Adrenal gland (tissue), 12 donors: ENCODE results near the gene SCUBE1. TPM values are rescaled to one million over a fixed set of nuclear protein-coding genes. Genes with fewer than 3 reads are reported as not detected.

ENCODE experiments used
- DNase-seq, 7 donors: peaks; one replicate each; pipeline ENCODE4 v3.0.0-alpha.2; 2019 to 2020
- H3K27ac ChIP-seq, 5 donors: fragments of 200-600 bp; sonication (generic) in 4 of 5; 1 replicate in 3 of 5; 2 replicates in 2 of 5; pipeline versions ENCODE4 v1.5.1 to v1.8.0; 2016 to 2020; ENCODE audit warnings: mild to moderate bottlenecking in 1 of 5
- H3K27me3 ChIP-seq: fragments of 200-600 bp; 2 replicates; pipeline ENCODE4 v1.8.0; 2021
- H3K36me3 ChIP-seq, 2 donors: fragments of 200-600 bp; replicated peaks in 1 of 2; 1 replicate in 1 of 2; 2 replicates in 1 of 2; pipeline versions ENCODE4 v1.5.1 to v1.8.0; 2018 to 2022
- H3K4me1 ChIP-seq, 2 donors: fragments of 200-600 bp; replicated peaks in 1 of 2; 1 replicate in 1 of 2; 2 replicates in 1 of 2; pipeline versions ENCODE4 v1.5.1 to v1.8.0; 2018 to 2021
- H3K4me3 ChIP-seq, 4 donors: fragments of 200-600 bp; sonication (generic) in 3 of 4; one replicate each; pipeline ENCODE4 v1.5.1; 2016 to 2018
- H3K9me3 ChIP-seq, 3 donors: fragments of 200-600 bp; sonication (generic) in 1 of 3; replicated peaks in 1 of 3; 1 replicate in 2 of 3; 2 replicates in 1 of 3; pipeline versions ENCODE4 v1.5.1 to v1.8.0; 2016 to 2021
- POLR2A ChIP-seq, 2 donors: fragments of 450-650 bp; IDR thresholded peaks; one replicate each; pipeline ENCODE4 v1.6.1; 2017; ENCODE audit warnings: antibody characterized with exemption in 2 of 2, mild to moderate bottlenecking in 2 of 2, moderate library complexity in 1 of 2
- WGBS, 4 donors: extraction: QIAGEN DNeasy Blood & Tissue Kit in 2 of 4; methylation state at CpG; one replicate each; pipeline versions ENCODE4 v1.1.5 to v1.1.7; 2013 to 2017; 5-methylcytosine and 5-hydroxymethylcytosine counted together
- intact Hi-C, 2 donors: fragments of 100-400 bp; cut with DNase I; formaldehyde crosslinking; loops; one replicate each; pipeline versions ENCODE4 v1.14.1 to v1.15.0; 2022 to 2023
- polyA plus RNA-seq, 3 donors: library from polyadenylated mRNA; stranded (reverse); fragments of 200-250 nt in 2 of 3; fragments of 350-450 nt in 1 of 3; fragmentation: Illumina TruSeq in 1 of 3; extraction: RNeasy Lipid Tissue Mini Kit (QIAGEN cat#74804) in 1 of 3; gene quantifications; one replicate each; pipeline ENCODE4 v1.2.3, GENCODE V29; 2013 to 2014
- total RNA-seq, 9 donors: library from RNA; depleted of rRNA in 4 of 9; stranded (reverse); fragments of >200 nt in 4 of 9; fragments of 120-200 nt in 1 of 9; fragmentation: NEBNext Ultra II Directional in 1 of 9; extraction: Animal tissue kit (Norgen Biotek cat#: 25700) in 1 of 9; gene quantifications; one replicate each; pipeline versions ENCODE4 v1.1.0 to v1.2.4, GENCODE V29; 2013 to 2023
- TF ChIP-seq, protein P1 (sequence below), 6 experiments: fragments of 450-650 bp in 4 of 6; fragments of 200-600 bp in 2 of 6; sonication (generic) in 1 of 6; IDR thresholded peaks; 1 replicate in 5 of 6; 2 replicates in 1 of 6; pipeline versions ENCODE4 v1.5.1 to v1.8.0; 2016 to 2021; ENCODE audit warnings: antibody characterized with exemption in 6 of 6, mild to moderate bottlenecking in 2 of 6, moderate library complexity in 1 of 6
- donor health status: healthy with polysubstance abuse.
- donor health status: Bipolar disorder and iron deficiency.
- donor health status: DM: yes; HTN: yes; CAD: no.
- donor health status: DM: no; HTN: no; CAD: no.
- donor health status: DM: no; HTN: no; CAD: no.
- donor health status: DM: yes; HTN: yes; CAD: no.

The SCUBE1 gene
- total and polyA plus RNA-seq, 12 donors, result 1.4 to 34.0 (median 8.8) TPM

DNA sequence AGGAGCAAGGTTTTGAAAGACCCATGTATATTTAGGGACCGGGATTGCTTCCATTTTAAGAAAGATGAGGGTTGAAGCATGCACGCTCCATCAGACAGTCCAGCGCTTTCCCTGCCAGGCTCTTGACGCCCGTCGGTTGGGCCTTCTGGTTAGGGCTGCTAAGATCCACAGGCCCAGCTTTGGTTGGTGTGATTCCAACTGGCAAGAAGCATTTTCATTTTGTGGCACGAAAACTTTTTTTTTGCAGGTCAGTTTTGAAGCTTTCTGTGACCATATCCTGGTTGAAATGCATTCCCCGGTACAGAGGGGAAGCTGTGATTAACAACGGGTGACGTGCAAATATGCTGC, 34.4 kb upstream of the SCUBE1 start:
- Histone ChIP-seq H3K27ac (no peak overlapping the region), H3K4me3 (no peak overlapping the region), H3K27me3 (no peaks in the 10 kb centered on the region), H3K4me1 (peaks cover 10% of the 10 kb centered on the region in 2 donors), H3K9me3 (no peaks in the 10 kb centered on the region), H3K36me3 (no peaks in the 10 kb centered on the region)
- intact Hi-C loops, result no loop called here
- WGBS, 4 donors, result 69 to 76% (median 69%) methylated on average over 10 of the region's 10 CpGs
- DNase-seq, result no peak
- TF ChIP-seq POLR2A (IDR thresholded peaks at IDR 0.05), result no peak
- TF ChIP-seq, protein P1, sequence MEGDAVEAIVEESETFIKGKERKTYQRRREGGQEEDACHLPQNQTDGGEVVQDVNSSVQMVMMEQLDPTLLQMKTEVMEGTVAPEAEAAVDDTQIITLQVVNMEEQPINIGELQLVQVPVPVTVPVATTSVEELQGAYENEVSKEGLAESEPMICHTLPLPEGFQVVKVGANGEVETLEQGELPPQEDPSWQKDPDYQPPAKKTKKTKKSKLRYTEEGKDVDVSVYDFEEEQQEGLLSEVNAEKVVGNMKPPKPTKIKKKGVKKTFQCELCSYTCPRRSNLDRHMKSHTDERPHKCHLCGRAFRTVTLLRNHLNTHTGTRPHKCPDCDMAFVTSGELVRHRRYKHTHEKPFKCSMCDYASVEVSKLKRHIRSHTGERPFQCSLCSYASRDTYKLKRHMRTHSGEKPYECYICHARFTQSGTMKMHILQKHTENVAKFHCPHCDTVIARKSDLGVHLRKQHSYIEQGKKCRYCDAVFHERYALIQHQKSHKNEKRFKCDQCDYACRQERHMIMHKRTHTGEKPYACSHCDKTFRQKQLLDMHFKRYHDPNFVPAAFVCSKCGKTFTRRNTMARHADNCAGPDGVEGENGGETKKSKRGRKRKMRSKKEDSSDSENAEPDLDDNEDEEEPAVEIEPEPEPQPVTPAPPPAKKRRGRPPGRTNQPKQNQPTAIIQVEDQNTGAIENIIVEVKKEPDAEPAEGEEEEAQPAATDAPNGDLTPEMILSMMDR (IDR thresholded peaks at IDR 0.05), result no peak

DNA sequence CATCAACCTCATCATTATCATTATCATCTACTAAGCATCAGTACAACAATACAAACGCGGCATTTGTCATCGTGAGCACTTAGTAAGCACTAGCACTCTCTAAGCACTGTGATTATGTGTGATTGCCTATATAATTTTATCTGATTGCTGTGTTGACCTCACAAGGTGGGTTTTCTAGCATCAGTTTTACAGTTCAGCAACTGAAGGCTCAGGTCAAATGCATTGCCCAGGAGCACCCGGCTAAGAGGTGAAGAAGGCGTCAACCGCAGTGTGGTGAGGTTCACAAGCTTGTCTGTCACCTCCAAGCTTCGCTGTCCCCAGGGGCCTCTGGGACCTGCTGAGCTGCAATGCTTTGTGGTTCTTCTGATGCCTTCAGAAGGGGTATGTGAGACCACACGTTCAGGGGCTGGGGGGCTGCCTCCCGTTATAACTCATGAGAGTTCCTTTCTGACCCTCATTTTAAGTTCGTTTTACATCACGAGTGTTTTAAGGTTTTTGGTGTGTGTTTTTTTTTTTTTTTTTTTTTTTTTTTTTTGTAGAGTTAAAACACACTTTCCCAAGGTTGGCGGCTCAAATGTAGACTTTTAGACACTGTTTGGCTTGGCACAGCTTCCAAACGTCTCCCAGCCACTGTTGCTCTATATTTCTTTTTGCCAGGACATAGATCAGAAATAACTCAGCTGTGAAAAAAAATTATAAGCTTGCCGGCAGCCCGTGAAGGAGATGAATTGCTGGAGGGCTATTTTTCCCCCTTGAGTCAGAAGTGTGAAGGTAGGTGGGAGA, 33.8 kb upstream of the SCUBE1 start:
- intact Hi-C loops, result no loop called here
- 55 to 65% (median 61%) methylated on average over 15 of the region's 15 CpGs for WGBS, 4 donors
- no peak overlapping the region for H3K4me3 ChIP-seq
- TF ChIP-seq, protein P1 (IDR thresholded peaks at IDR 0.05), result no peak
- no peak for TF ChIP-seq POLR2A (IDR thresholded peaks at IDR 0.05)
- DNase-seq, result no peak
- H3K27ac ChIP-seq, result no peak overlapping the region
- no peaks in the 10 kb centered on the region for H3K27me3 ChIP-seq
- H3K4me1 ChIP-seq, result peaks cover 10% of the 10 kb centered on the region in 2 donors
- H3K36me3 ChIP-seq, result no peaks in the 10 kb centered on the region
- H3K9me3 ChIP-seq, result no peaks in the 10 kb centered on the region

- Histone ChIP-seq H3K9me3 (no peaks in the 10 kb centered on the region), H3K4me3 (no peak overlapping the region), H3K27ac (no peak overlapping the region), H3K4me1 (peaks cover 10% of the 10 kb centered on the region in 2 donors), H3K36me3 (no peaks in the 10 kb centered on the region), H3K27me3 (peaks cover 3% of the 10 kb centered on the region)
- intact Hi-C loops, result no loop called here
- no peak for DNase-seq
- 73 to 80% (median 76%) methylated on average over 3 to 4 of the region's 4 CpGs for WGBS, 4 donors
- TF ChIP-seq POLR2A (IDR thresholded peaks at IDR 0.05), result no peak
- TF ChIP-seq, protein P1 (IDR thresholded peaks at IDR 0.05), result no peak
Measured at GRCh38 chr22:43375951-43376455, 32.8 kb upstream of the SCUBE1 start.

GRCh38 chr22:43370036-43370435, 26.9 kb upstream of the SCUBE1 start:
- H3K27me3 ChIP-seq, result peaks cover 6% of the 10 kb centered on the region
- H3K4me1 ChIP-seq, result no peaks in the 10 kb centered on the region
- no peaks in the 10 kb centered on the region for H3K36me3 ChIP-seq
- no peaks in the 10 kb centered on the region for H3K9me3 ChIP-seq
- DNase-seq, result no peak
- 29 to 37% (median 30%) methylated on average over 7 to 9 of the region's 9 CpGs for WGBS, 4 donors
- H3K27ac ChIP-seq, result no peak overlapping the region
- TF ChIP-seq POLR2A (IDR thresholded peaks at IDR 0.05), result no peak
- TF ChIP-seq, protein P1 (IDR thresholded peaks at IDR 0.05), result no peak
- intact Hi-C loops, result no loop called here
- H3K4me3 ChIP-seq, result no peak overlapping the region
